D721Med (cell line): Measurements from ENCODE around the gene SMYD5.
"Not testable (repeated sequence)": the region's sequence is repeated elsewhere in the genome, so short reads cannot be mapped to it uniquely, and the experiment has no call there.

ENCODE experiments used
- DNase-seq: peaks from one replicate; pipeline ENCODE4 v3.0.0; 2011; ENCODE audit warnings: low spot score; ENCODE audit not compliant: insufficient read length
- FAIRE-seq: peaks from 2 replicates; lab custom pipeline; 2011; peaks lifted over from hg19 to GRCh38; lab: Jason Lieb, UNC
- CTCF ChIP-seq: IDR thresholded peaks from 2 replicates; pipeline ENCODE4 v1.5.1; 2012; ENCODE audit warnings: mild to moderate bottlenecking, control low read depth; ENCODE audit not compliant: insufficient read depth; ENCODE audit errors: missing control alignments

Gene SMYD5

GRCh38 chr2:73260338-73260984 lies 46.4 kb downstream of the SMYD5 start:
- FAIRE-seq (no peak), DNase-seq (peak; percentile 72)
- peak; percentile 57 for TF ChIP-seq CTCF

GRCh38 chr2:73262108-73262651 lies 48.1 kb downstream of the SMYD5 start:
- TF ChIP-seq CTCF = no peak
- no peak for DNase-seq
- FAIRE-seq = no peak

GRCh38 chr2:73262691-73263429 lies 48.8 kb downstream of the SMYD5 start:
- not testable (repeated sequence) for FAIRE-seq, DNase-seq

- FAIRE-seq (no peak), DNase-seq (no peak)
- no peak for TF ChIP-seq CTCF
Observed at GRCh38 chr2:73263540-73264331, 49.7 kb downstream of the SMYD5 start.

GRCh38 chr2:73264332-73264606 lies 50.2 kb downstream of the SMYD5 start:
- no peak for TF ChIP-seq CTCF
- DNase-seq = no peak
- FAIRE-seq = no peak

GRCh38 chr2:73264783-73265182 lies 50.7 kb downstream of the SMYD5 start:
- TF ChIP-seq CTCF = no peak
- DNase-seq (no peak), FAIRE-seq (no peak)

- FAIRE-seq = no peak
- no peak for DNase-seq
- TF ChIP-seq CTCF = no peak
Observed at GRCh38 chr2:73265298-73266060, 51.4 kb downstream of the SMYD5 start.
